HEK293T (cell line): Measurements from ENCODE around the gene GABRA1.

Experiments used
- CTCF ChIA-PET: fragments of 350-600 bp; formaldehyde crosslinking; extraction: SDS; loops from one replicate; lab custom pipeline; 2021; ENCODE audit warnings: antibody characterized with exemption, inconsistent platforms; lab: Yijun Ruan, JAX
- POLR2A ChIA-PET: fragments of 350-600 bp; formaldehyde crosslinking; extraction: SDS; loops from one replicate; lab custom pipeline; 2020; ENCODE audit warnings: antibody characterized with exemption, inconsistent platforms; lab: Yijun Ruan, JAX
- DNase-seq: peaks from one replicate; pipeline ENCODE4 v3.0.0; 2012; ENCODE audit warnings: mixed read lengths; ENCODE audit errors: extremely low spot score
- ARNT ChIP-seq: fragments of 450-650 bp; IDR thresholded peaks from 2 replicates; pipeline ENCODE4 v1.6.1; 2017; ENCODE audit warnings: mild to moderate bottlenecking
- BHLHE40 ChIP-seq: fragments of 450-650 bp; IDR thresholded peaks from 2 replicates; pipeline ENCODE4 v1.6.1; 2016; ENCODE audit warnings: mild to moderate bottlenecking, moderate library complexity, borderline replicate concordance
- CTBP1 ChIP-seq: fragments of 450-650 bp; IDR thresholded peaks from 2 replicates; pipeline ENCODE4 v1.6.1; 2016; ENCODE audit warnings: borderline replicate concordance
- ELF4 ChIP-seq: fragments of 450-650 bp; IDR thresholded peaks from 2 replicates; pipeline ENCODE4 v1.6.1; 2017; ENCODE audit warnings: antibody characterized with exemption
- FOXA1 ChIP-seq: fragments of 450-650 bp; IDR thresholded peaks from 2 replicates; pipeline ENCODE4 v1.6.1; 2016; ENCODE audit warnings: mild to moderate bottlenecking
- FOXK2 ChIP-seq: fragments of 450-650 bp; IDR thresholded peaks from 2 replicates; pipeline ENCODE4 v1.6.1; 2016; ENCODE audit warnings: mild to moderate bottlenecking
- FOXM1 ChIP-seq: fragments of 450-650 bp; IDR thresholded peaks from 2 replicates; pipeline ENCODE4 v1.6.1; 2017; ENCODE audit warnings: mild to moderate bottlenecking, borderline replicate concordance
- HDGF ChIP-seq: fragments of 450-650 bp; IDR thresholded peaks from 2 replicates; pipeline ENCODE4 v1.6.1; 2017; ENCODE audit warnings: antibody characterized with exemption, borderline replicate concordance
- L3MBTL2 ChIP-seq: fragments of 450-650 bp; conservative IDR thresholded peaks from 2 replicates; pipeline ENCODE4 v1.6.1; 2016; ENCODE audit warnings: mild to moderate bottlenecking
- LEF1 ChIP-seq: fragments of 450-650 bp; IDR thresholded peaks from 2 replicates; pipeline ENCODE4 v1.6.1; 2017; ENCODE audit warnings: mild to moderate bottlenecking, borderline replicate concordance
- NFRKB ChIP-seq: fragments of 450-650 bp; IDR thresholded peaks from 2 replicates; pipeline ENCODE4 v1.6.1; 2016; ENCODE audit warnings: mild to moderate bottlenecking, moderate library complexity
- SP1 ChIP-seq: fragments of 450-650 bp; IDR thresholded peaks from 2 replicates; pipeline ENCODE4 v1.6.1; 2017
- SUZ12 ChIP-seq: fragments of 450-650 bp; IDR thresholded peaks from 2 replicates; pipeline ENCODE4 v1.6.1; 2016; ENCODE audit warnings: mild to moderate bottlenecking
- TARDBP ChIP-seq: fragments of 450-650 bp; IDR thresholded peaks from 2 replicates; pipeline ENCODE4 v1.6.1; 2016
- ZNF384 ChIP-seq: fragments of 450-650 bp; IDR thresholded peaks from 2 replicates; pipeline ENCODE4 v1.6.1; 2016
- TF ChIP-seq, protein P1 (sequence below): fragments of 450-650 bp; IDR thresholded peaks from 2 replicates; pipeline ENCODE4 v1.6.1; 2016

Gene GABRA1

DNA sequence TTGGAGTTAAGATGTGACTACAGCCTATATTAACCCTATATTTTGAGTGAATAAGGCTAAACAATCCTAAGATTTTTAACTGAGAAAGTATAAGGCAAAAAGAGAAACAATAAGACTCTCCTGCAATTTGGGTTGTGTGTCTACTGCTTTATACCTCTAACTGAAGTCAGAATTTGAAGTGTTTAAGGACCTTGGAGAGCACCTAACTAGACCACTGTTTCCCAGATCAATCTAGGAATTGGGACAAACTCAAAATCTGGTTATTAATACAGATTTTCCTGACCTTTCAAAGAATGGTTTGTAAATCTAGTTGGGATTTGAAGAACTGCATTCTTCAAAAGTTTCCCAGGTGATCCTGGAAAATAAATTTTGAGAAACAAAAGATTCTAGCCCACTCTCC lies 42.1 kb downstream of the GABRA1 start:
- POLR2A ChIA-PET, result no interaction called here
- TF ChIP-seq SP1 (no peak), NFRKB (no peak), HDGF (no peak), CTBP1 (no peak), LEF1 (no peak), L3MBTL2 (no peak), TARDBP (no peak)
- CTCF ChIA-PET, result no interaction called here
- DNase-seq, result no peak

DNA sequence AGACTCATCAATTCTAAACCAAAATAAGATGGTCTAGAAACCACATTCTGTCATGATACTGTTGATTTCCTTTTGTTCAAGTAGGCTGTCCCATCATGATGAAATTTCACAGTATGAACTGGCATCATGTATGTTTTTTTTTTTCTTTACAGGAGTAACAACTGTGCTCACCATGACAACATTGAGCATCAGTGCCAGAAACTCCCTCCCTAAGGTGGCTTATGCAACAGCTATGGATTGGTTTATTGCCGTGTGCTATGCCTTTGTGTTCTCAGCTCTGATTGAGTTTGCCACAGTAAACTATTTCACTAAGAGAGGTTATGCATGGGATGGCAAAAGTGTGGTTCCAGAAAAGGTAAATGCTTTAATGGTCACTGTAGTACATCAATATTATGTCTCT lies 47.6 kb downstream of the GABRA1 start:
- DNase-seq, result no peak
- ChIA-PET CTCF (no interaction called here), POLR2A (no interaction called here)
- TF ChIP-seq FOXA1 (no peak), ELF4 (no peak), NFRKB (no peak), FOXK2 (no peak), TARDBP (no peak), CTBP1 (no peak)

DNA sequence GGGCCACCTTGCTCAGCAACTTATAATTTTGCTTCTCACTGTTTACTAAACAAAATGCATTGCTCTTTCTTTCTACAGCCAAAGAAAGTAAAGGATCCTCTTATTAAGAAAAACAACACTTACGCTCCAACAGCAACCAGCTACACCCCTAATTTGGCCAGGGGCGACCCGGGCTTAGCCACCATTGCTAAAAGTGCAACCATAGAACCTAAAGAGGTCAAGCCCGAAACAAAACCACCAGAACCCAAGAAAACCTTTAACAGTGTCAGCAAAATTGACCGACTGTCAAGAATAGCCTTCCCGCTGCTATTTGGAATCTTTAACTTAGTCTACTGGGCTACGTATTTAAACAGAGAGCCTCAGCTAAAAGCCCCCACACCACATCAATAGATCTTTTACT lies 49.1 kb downstream of the GABRA1 start:
- no peak for DNase-seq
- TF ChIP-seq SUZ12 (no peak), NFRKB (no peak), FOXK2 (no peak), HDGF (no peak), ELF4 (no peak), ZNF384 (no peak), BHLHE40 (no peak)
- POLR2A ChIA-PET, result no interaction called here
- CTCF ChIA-PET, result no interaction called here

DNA sequence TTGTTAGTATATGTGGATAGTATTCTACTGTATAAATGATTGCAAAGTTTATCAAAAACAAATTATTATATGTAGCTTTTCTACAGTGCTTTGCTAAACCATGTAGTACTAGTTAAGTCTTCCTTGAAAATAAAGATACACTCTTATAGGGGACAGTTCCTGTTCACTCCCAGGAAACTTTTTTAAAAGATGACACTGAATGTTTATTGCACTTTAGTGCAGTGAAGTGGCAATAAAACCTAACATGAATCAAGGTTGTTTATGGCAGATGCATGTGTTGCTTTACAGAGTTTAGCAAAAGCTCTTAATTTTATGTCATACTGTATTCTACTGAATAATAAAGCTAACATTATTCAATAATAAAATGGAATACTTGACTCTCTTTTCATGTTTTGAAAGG lies 51.7 kb downstream of the GABRA1 start:
- DNase-seq, result no peak
- POLR2A ChIA-PET, result no interaction called here
- TF ChIP-seq FOXK2 (no peak), CTBP1 (no peak), FOXA1 (no peak), LEF1 (no peak), ARNT (no peak), SP1 (no peak), NFRKB (no peak), ELF4 (no peak), BHLHE40 (no peak), TARDBP (no peak)
- CTCF ChIA-PET, result no interaction called here

DNA sequence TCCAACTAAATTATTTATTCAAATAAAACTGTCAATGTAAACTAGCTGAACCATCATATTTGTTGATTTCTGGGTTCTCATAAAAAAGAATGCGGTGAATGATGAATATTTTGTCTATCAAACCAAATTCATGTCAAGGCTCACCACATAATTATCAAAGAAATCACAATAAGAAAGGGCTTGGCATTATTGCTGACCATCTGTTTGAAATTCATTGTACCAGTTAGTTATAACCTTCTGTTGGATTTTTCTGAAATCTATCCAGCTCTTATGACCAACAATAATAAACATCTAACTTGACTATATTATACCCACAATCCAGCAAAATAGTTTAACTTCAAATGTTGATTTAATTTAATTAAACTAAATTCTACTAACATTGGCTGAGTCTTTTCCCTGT lies 53.1 kb downstream of the GABRA1 start:
- TF ChIP-seq HDGF (no peak), LEF1 (no peak), CTBP1 (no peak), ZNF384 (no peak), SUZ12 (no peak), ARNT (no peak), SP1 (no peak), FOXM1 (no peak)
- POLR2A ChIA-PET, result no interaction called here
- no peak for DNase-seq
- CTCF ChIA-PET, result no interaction called here

DNA sequence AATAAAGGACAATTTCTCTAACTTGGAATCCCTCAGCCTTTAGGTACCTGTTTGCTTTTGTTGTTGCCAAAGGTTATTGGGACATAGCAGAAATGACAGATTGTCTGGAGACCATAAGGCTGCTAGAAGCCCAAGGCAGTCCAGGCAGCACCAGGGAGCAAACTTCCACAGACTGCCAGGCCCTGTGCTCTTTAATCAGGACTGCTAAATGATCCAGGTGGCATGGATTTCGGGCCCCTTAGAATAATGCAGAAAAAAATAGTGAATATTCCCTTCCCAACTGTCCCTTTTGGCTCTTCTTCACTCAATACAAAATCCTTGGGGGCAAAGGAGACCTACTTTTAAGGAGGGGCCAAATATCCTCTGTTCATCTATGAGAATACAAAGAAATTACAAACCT lies 73.9 kb downstream of the GABRA1 start:
- ChIA-PET POLR2A (no interaction called here), CTCF (no interaction called here)
- no peak for TF ChIP-seq L3MBTL2
- TF ChIP-seq LEF1, result no peak
- no peak for TF ChIP-seq NFRKB
- no peak for TF ChIP-seq BHLHE40
- TF ChIP-seq SUZ12, result no peak
- no peak for TF ChIP-seq FOXK2
- TF ChIP-seq ARNT, result no peak
- TF ChIP-seq ZNF384, result no peak
- TF ChIP-seq CTBP1, result no peak
- TF ChIP-seq ELF4, result no peak
- no peak for TF ChIP-seq FOXM1
- no peak for DNase-seq

DNA sequence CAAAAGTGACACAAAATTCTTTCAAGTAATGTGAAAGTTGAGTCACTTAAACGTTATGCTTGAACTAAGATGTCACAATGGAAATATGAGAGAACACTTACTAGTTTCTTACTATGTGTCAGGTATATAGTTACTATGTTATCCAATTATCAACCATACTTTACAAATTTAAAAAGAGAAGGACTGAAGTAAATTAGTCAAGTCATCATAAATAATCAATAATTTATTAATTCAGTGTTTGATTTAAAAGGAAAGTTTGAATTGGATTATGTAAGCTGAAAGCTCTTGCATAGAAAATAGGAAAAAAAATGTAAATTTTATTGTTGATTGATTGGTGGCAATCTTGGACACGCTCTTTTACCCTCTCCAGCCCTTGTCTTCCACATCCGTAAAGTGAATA lies 76.3 kb downstream of the GABRA1 start:
- no peak for DNase-seq
- TF ChIP-seq HDGF (no peak), FOXA1 (no peak)
- CTCF ChIA-PET, result no interaction called here
- POLR2A ChIA-PET, result no interaction called here

DNA sequence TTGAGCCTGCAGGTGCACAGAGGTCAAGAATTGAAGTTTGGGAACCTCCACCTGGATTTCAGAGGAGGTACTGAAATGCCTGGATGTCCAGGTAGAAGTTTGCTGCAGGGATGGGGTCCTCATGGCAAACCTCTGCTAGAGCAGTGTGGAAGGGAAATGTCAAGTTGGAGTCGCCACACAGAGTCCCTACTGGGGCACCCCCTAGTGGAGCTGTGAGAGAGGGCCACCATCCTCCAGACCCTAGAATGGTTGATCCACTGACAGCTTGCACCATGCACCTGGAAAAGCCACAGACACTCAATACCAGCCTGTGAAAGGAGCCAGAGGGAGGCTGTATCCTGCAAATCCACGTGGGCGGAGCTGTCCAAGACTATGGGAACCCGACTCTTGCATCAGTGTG lies 78.0 kb downstream of the GABRA1 start:
- TF ChIP-seq, protein P1, sequence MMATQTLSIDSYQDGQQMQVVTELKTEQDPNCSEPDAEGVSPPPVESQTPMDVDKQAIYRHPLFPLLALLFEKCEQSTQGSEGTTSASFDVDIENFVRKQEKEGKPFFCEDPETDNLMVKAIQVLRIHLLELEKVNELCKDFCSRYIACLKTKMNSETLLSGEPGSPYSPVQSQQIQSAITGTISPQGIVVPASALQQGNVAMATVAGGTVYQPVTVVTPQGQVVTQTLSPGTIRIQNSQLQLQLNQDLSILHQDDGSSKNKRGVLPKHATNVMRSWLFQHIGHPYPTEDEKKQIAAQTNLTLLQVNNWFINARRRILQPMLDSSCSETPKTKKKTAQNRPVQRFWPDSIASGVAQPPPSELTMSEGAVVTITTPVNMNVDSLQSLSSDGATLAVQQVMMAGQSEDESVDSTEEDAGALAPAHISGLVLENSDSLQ, result no peak
- no peak for TF ChIP-seq FOXA1
- no peak for TF ChIP-seq ARNT
- TF ChIP-seq SUZ12, result no peak
- TF ChIP-seq FOXM1, result no peak
- no peak for TF ChIP-seq SP1
- TF ChIP-seq L3MBTL2, result no peak
- TF ChIP-seq ZNF384, result no peak
- no peak for TF ChIP-seq FOXK2
- no peak for TF ChIP-seq BHLHE40
- TF ChIP-seq ELF4, result no peak
- no peak for TF ChIP-seq TARDBP
- TF ChIP-seq CTBP1, result no peak
- TF ChIP-seq NFRKB, result no peak
- TF ChIP-seq HDGF, result no peak
- no peak for TF ChIP-seq LEF1
- ChIA-PET POLR2A (no interaction called here), CTCF (no interaction called here)
- no peak for DNase-seq

DNA sequence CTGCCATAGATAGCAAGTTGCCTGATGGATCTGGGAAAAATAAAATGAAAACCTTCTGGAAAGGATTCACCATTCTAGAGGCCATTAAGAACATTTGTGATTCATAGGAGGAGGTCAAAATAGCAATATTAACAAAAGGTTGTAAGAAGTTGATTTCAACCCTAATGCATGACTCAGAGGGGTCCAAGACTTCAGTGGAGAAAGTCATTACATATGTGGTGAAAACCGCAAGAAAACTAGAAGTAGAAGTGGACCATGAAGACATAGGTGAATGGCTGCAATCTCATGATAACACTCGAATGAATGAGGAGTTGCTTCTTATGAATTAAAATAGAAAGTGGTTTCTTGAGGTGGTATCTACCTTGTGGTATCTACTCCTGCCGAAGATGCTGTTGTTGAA lies 86.6 kb downstream of the GABRA1 start:
- TF ChIP-seq SUZ12 (no peak), L3MBTL2 (no peak)
- ChIA-PET POLR2A (no interaction called here), CTCF (no interaction called here)
- DNase-seq, result no peak
